LNCaP clone FGC (cell line): ENCODE data around the gene AHI1.
A peak's percentile ranks its signal among the peaks of the same experiment; 100 is the strongest.

Experiments
- DNase-seq: peaks from one replicate; pipeline ENCODE4 v3.0.0-alpha.2; 2011; ENCODE audit warnings: low read depth
- H3K4me3 ChIP-seq: 2 replicates; pipeline ENCODE4 v1.5.1; 2011; ENCODE audit warnings: mild to moderate bottlenecking, low read depth, low read length, control low read depth
- CTCF ChIP-seq: IDR thresholded peaks from 2 replicates; pipeline ENCODE4 v1.5.1; 2012; ENCODE audit warnings: mild to moderate bottlenecking; ENCODE audit not compliant: control insufficient read depth, insufficient read depth; ENCODE audit errors: extremely low read depth

The AHI1 gene

GRCh38 chr6:135497412-135498184, at the start of gene AHI1:
TSS of gene AHI1 (minus strand) at chr6:135497740. CDS start at chr6:135492237, 5,503 bp downstream.
- peak; percentile 24; the same call in 1 of the 2 replicates for TF ChIP-seq CTCF
- peak within 1 kb of the TSS; percentile 96 for H3K4me3 ChIP-seq
- DNase-seq = peak; percentile 76

- TF ChIP-seq CTCF = no peak
- no peak for DNase-seq
These were observed 49.3 kb upstream of the AHI1 start for GRCh38 chr6:135546680-135547418.

GRCh38 chr6:135546206-135546605, 48.7 kb upstream of the AHI1 start:
- H3K4me3 ChIP-seq = no peak overlapping the region
- DNase-seq = no peak
- TF ChIP-seq CTCF = no peak

More at GRCh38 chr6:135546680-135547418, 49.3 kb upstream of the AHI1 start:
- H3K4me3 ChIP-seq = no peak overlapping the region

- H3K4me3 ChIP-seq = no peak overlapping the region
- DNase-seq = no peak
- TF ChIP-seq CTCF = peak; percentile 55
These were observed 42.8 kb upstream of the AHI1 start for GRCh38 chr6:135540207-135540840.

GRCh38 chr6:135537741-135538301, 40.3 kb upstream of the AHI1 start:
- no peak for TF ChIP-seq CTCF
- no peak overlapping the region for H3K4me3 ChIP-seq
- no peak for DNase-seq

GRCh38 chr6:135535989-135536414, 38.5 kb upstream of the AHI1 start:
- no peak overlapping the region for H3K4me3 ChIP-seq
- peak; percentile 49 for TF ChIP-seq CTCF
- no peak for DNase-seq
